C4-2B (cell line): ENCODE results near the gene PDLIM1.

ENCODE experiments used
- H3K27ac ChIP-seq: fragments of 450-650 bp; 2 replicates; pipeline ENCODE4 v1.5.1; 2017
- CTCF ChIP-seq: fragments of 450-650 bp; conservative IDR thresholded peaks from 2 replicates; pipeline ENCODE4 v1.5.1; 2017; ENCODE audit warnings: mild to moderate bottlenecking
- ZFX ChIP-seq: fragments of 450-650 bp; IDR thresholded peaks from 2 replicates; pipeline ENCODE4 v1.6.1; 2017

The PDLIM1 gene

GRCh38 chr10:95253686-95254085 lies 37.1 kb downstream of the PDLIM1 start:
- H3K27ac ChIP-seq, result no peak overlapping the region
- TF ChIP-seq ZFX (no peak), CTCF (no peak)

- no peak overlapping the region for H3K27ac ChIP-seq
- no peak for TF ChIP-seq CTCF
These were observed 37.8 kb downstream of the PDLIM1 start for GRCh38 chr10:95253007-95253406.

- no peak overlapping the region for H3K27ac ChIP-seq
- no peak for TF ChIP-seq ZFX
- TF ChIP-seq CTCF, result no peak
These were observed 39.9 kb downstream of the PDLIM1 start for GRCh38 chr10:95250856-95251255.

GRCh38 chr10:95249467-95249866 lies 41.3 kb downstream of the PDLIM1 start:
- no peak overlapping the region for H3K27ac ChIP-seq
- TF ChIP-seq CTCF, result no peak
- TF ChIP-seq ZFX, result no peak

- no peak for TF ChIP-seq ZFX
- no peak for TF ChIP-seq CTCF
These were observed 41.8 kb downstream of the PDLIM1 start for GRCh38 chr10:95248989-95249388.

GRCh38 chr10:95247881-95248583 lies 42.8 kb downstream of the PDLIM1 start:
- TF ChIP-seq ZFX (no peak), CTCF (no peak)
- no peak overlapping the region for H3K27ac ChIP-seq

More at GRCh38 chr10:95248989-95249388, 41.8 kb downstream of the PDLIM1 start:
- H3K27ac ChIP-seq, result no peak overlapping the region

- no peak overlapping the region for H3K27ac ChIP-seq
- no peak for TF ChIP-seq CTCF
- no peak for TF ChIP-seq ZFX
These were observed 43.5 kb downstream of the PDLIM1 start for GRCh38 chr10:95247200-95247880.
